WTC11 (cell line): Measurements from ENCODE around the gene C1orf159. TPM values are rescaled to one million over a fixed set of nuclear protein-coding genes. Genes with fewer than 3 reads are reported as not detected.
"Not testable (repeated sequence)": the region's sequence is repeated elsewhere in the genome, so short reads cannot be mapped to it uniquely, and the experiment has no call there.

Experiments used
- ATAC-seq: fragments of 200-7000 bp; cut with Tn5 transposase; 2 replicates; pipeline ENCODE4 v1.10.0; 2021; ENCODE audit warnings: mild to moderate bottlenecking, moderate library complexity
- CTCF ChIA-PET: fragments of 300-600 bp; sonication (Branson Sonifier 250); formaldehyde crosslinking; loops from one replicate; lab custom pipeline; 2021; ENCODE audit warnings: antibody characterized with exemption; lab: Charles Lee
- POLR2A ChIA-PET: fragments of 350-600 bp; sonication (Branson Sonifier 250); formaldehyde crosslinking; loops from one replicate; lab custom pipeline; 2021; ENCODE audit warnings: antibody characterized with exemption; lab: Charles Lee
- DNase-seq: peaks from one replicate; pipeline ENCODE4 v3.0.0; 2021; ENCODE audit warnings: low spot score
- H3K27ac Mint-ChIP-seq: 2 replicates; pipeline ENCODE4 v1.8.0; 2021; ENCODE audit warnings: mixed read lengths
- H3K27me3 Mint-ChIP-seq: 2 replicates; pipeline ENCODE4 v1.8.0; 2021; ENCODE audit warnings: low read depth, mild to moderate bottlenecking, moderate library complexity, mixed read lengths
- H3K36me3 Mint-ChIP-seq: 2 replicates; pipeline ENCODE4 v1.8.0; 2021; ENCODE audit warnings: mixed read lengths
- H3K4me1 Mint-ChIP-seq: 2 replicates; pipeline ENCODE4 v1.8.0; 2022; ENCODE audit warnings: mixed read lengths
- H3K4me3 Mint-ChIP-seq: 2 replicates; pipeline ENCODE4 v1.8.0; 2021; ENCODE audit warnings: mild to moderate bottlenecking, moderate library complexity, mixed read lengths
- H3K9me3 Mint-ChIP-seq: 2 replicates; pipeline ENCODE4 v1.8.0; 2021; ENCODE audit warnings: mixed read lengths
- AFF4 ChIP-seq: sonication (generic); formaldehyde crosslinking; IDR thresholded peaks from 2 replicates; pipeline ENCODE4 v1.8.1; 2023; ENCODE audit warnings: mild to moderate bottlenecking, missing genetic modification reagents, borderline replicate concordance
- CBFB ChIP-seq: sonication (generic); formaldehyde crosslinking; IDR thresholded peaks from 2 replicates; pipeline ENCODE4 v1.8.1; 2022; ENCODE audit warnings: mild to moderate bottlenecking, low read depth, missing genetic modification reagents
- ELF4 ChIP-seq: sonication (generic); formaldehyde crosslinking; IDR thresholded peaks from 2 replicates; pipeline ENCODE4 v1.8.1; 2022; ENCODE audit warnings: low read depth, mild to moderate bottlenecking, moderate library complexity, missing genetic modification reagents
- ESRRA ChIP-seq: sonication (generic); formaldehyde crosslinking; IDR thresholded peaks from 2 replicates; pipeline ENCODE4 v1.8.1; 2022; ENCODE audit warnings: mild to moderate bottlenecking, missing genetic modification reagents, borderline replicate concordance
- ETV6 ChIP-seq: sonication (generic); formaldehyde crosslinking; IDR thresholded peaks from 2 replicates; pipeline ENCODE4 v1.8.1; 2022; ENCODE audit warnings: mild to moderate bottlenecking, missing genetic modification reagents
- FOXJ3 ChIP-seq: sonication (generic); formaldehyde crosslinking; IDR thresholded peaks from 2 replicates; pipeline ENCODE4 v1.9.0; 2021; ENCODE audit warnings: missing genetic modification reagents, mild to moderate bottlenecking, borderline replicate concordance
- GRHL2 ChIP-seq: fragments of 250-450 bp; sonication (Bioruptor Pico); IDR thresholded peaks from 2 replicates; pipeline ENCODE4 v1.8.0; 2022; ENCODE audit warnings: mild to moderate bottlenecking, moderate library complexity; ENCODE audit not compliant: insufficient replicate concordance, severe bottlenecking
- IRF1 ChIP-seq: sonication (generic); formaldehyde crosslinking; IDR thresholded peaks from 2 replicates; pipeline ENCODE4 v1.8.0; 2023; ENCODE audit warnings: missing genetic modification reagents
- KAT7 ChIP-seq: sonication (generic); formaldehyde crosslinking; IDR thresholded peaks from 2 replicates; pipeline ENCODE4 v1.8.1; 2023; ENCODE audit warnings: missing genetic modification reagents, mild to moderate bottlenecking, borderline replicate concordance
- MXD4 ChIP-seq: fragments of 250-450 bp; sonication (Bioruptor Pico); IDR thresholded peaks from 2 replicates; pipeline ENCODE4 v1.8.0; 2021; ENCODE audit warnings: mild to moderate bottlenecking, moderate library complexity, borderline replicate concordance
- MYBL2 ChIP-seq: sonication (generic); formaldehyde crosslinking; IDR thresholded peaks from 2 replicates; pipeline ENCODE4 v1.8.1; 2023; ENCODE audit warnings: mild to moderate bottlenecking, moderate library complexity, missing genetic modification reagents
- NFE2L1 ChIP-seq: sonication (generic); formaldehyde crosslinking; IDR thresholded peaks from 2 replicates; pipeline ENCODE4 v1.8.1; 2023; ENCODE audit warnings: missing genetic modification reagents
- NFYB ChIP-seq: sonication (generic); formaldehyde crosslinking; conservative IDR thresholded peaks from 2 replicates; pipeline ENCODE4 v1.8.0; 2022; ENCODE audit warnings: low read depth, missing genetic modification reagents
- NR3C1 ChIP-seq: sonication (generic); formaldehyde crosslinking; conservative IDR thresholded peaks from 2 replicates; pipeline ENCODE4 v1.8.1; 2023; ENCODE audit warnings: low read depth, mild to moderate bottlenecking, missing genetic modification reagents
- PREB ChIP-seq: sonication (generic); formaldehyde crosslinking; IDR thresholded peaks from 2 replicates; pipeline ENCODE4 v1.8.1; 2022; ENCODE audit warnings: mild to moderate bottlenecking, missing genetic modification reagents, moderate library complexity, borderline replicate concordance
- SMAD3 ChIP-seq: sonication (generic); formaldehyde crosslinking; IDR thresholded peaks from 2 replicates; pipeline ENCODE4 v1.8.0; 2022; ENCODE audit warnings: missing genetic modification reagents, mild to moderate bottlenecking, borderline replicate concordance
- SMAD4 ChIP-seq: sonication (generic); formaldehyde crosslinking; IDR thresholded peaks from 2 replicates; pipeline ENCODE4 v1.8.0; 2022; ENCODE audit warnings: mild to moderate bottlenecking, missing genetic modification reagents
- SP1 ChIP-seq: sonication (generic); formaldehyde crosslinking; conservative IDR thresholded peaks from 2 replicates; pipeline ENCODE4 v1.8.1; 2022; ENCODE audit warnings: missing genetic modification reagents
- TP53 ChIP-seq: sonication (generic); formaldehyde crosslinking; IDR thresholded peaks from 2 replicates; pipeline ENCODE4 v1.8.1; 2023; ENCODE audit warnings: mild to moderate bottlenecking, missing genetic modification reagents
- ZBTB43 ChIP-seq: sonication (generic); formaldehyde crosslinking; IDR thresholded peaks from 2 replicates; pipeline ENCODE4 v1.8.1; 2023; ENCODE audit warnings: mild to moderate bottlenecking, missing genetic modification reagents
- ZNF219 ChIP-seq: sonication (generic); formaldehyde crosslinking; IDR thresholded peaks from 2 replicates; pipeline ENCODE4 v1.8.0; 2023; ENCODE audit warnings: missing genetic modification reagents, mild to moderate bottlenecking, borderline replicate concordance
- total RNA-seq: library from RNA; stranded (reverse); gene quantifications from 3 replicates; pipeline ENCODE4 v1.2.3, GENCODE V29; 2021

The C1orf159 gene
- total RNA-seq, 1 experiment from 2014 or later: 17.8 TPM

GRCh38 chr1:1099506-1100183 lies 16.2 kb downstream of the C1orf159 start (continued):
- TF ChIP-seq NFE2L1 (CRISPR knock-in tag) (no peak), ELF4 (CRISPR knock-in tag) (no peak), SMAD4 (CRISPR knock-in tag) (no peak), MYBL2 (CRISPR knock-in tag) (no peak)

GRCh38 chr1:1098681-1099421 lies 17.0 kb downstream of the C1orf159 start:
- ChIA-PET POLR2A (no interaction called here), CTCF (no interaction called here)
- Mint-ChIP-seq H3K4me1 (no peaks in the 10 kb centered on the region), H3K27ac (no peak overlapping the region), H3K27me3 (peaks cover 36% of the 10 kb centered on the region), H3K4me3 (no peak overlapping the region), H3K36me3 (peaks cover 24% of the 10 kb centered on the region), H3K9me3 (peaks cover 48% of the 10 kb centered on the region)
- DNase-seq: no peak
- TF ChIP-seq IRF1 (CRISPR knock-in tag) (no peak), GRHL2 (CRISPR knock-in tag) (no peak), NR3C1 (CRISPR knock-in tag) (no peak), MYBL2 (CRISPR knock-in tag) (no peak), KAT7 (CRISPR knock-in tag) (no peak), ZBTB43 (CRISPR knock-in tag) (no peak), ZNF219 (CRISPR knock-in tag) (no peak), ETV6 (CRISPR knock-in tag) (no peak), PREB (CRISPR knock-in tag) (no peak), NFYB (CRISPR knock-in tag) (no peak), FOXJ3 (CRISPR knock-in tag) (no peak), CBFB (CRISPR knock-in tag) (no peak)
- TF ChIP-seq, all 79 proteins: peak for 0
- no peak for ATAC-seq

GRCh38 chr1:1096136-1096535 lies 19.8 kb downstream of the C1orf159 start:
- H3K4me1 Mint-ChIP-seq, POLR2A ChIA-PET, ATAC-seq, H3K27ac Mint-ChIP-seq, DNase-seq, CTCF ChIA-PET, H3K4me3 Mint-ChIP-seq: not testable (repeated sequence)
- Mint-ChIP-seq H3K9me3 (peaks cover 44% of the 10 kb centered on the region), H3K27me3 (peaks cover 35% of the 10 kb centered on the region), H3K36me3 (peaks cover 14% of the 10 kb centered on the region)

- ChIA-PET CTCF (no interaction called here), POLR2A (no interaction called here)
- 0 out of 2 replicates have a peak, but pooled peaks cover 7% of the 10 kb centered on the region for H3K36me3 Mint-ChIP-seq
- H3K4me1 Mint-ChIP-seq: no peaks in the 10 kb centered on the region
- H3K4me3 Mint-ChIP-seq: no peak overlapping the region
- DNase-seq (no peak), ATAC-seq (no peak)
- H3K27ac Mint-ChIP-seq: no peak overlapping the region
- peaks cover 34% of the 10 kb centered on the region for H3K9me3 Mint-ChIP-seq
- H3K27me3 Mint-ChIP-seq: peaks cover 30% of the 10 kb centered on the region
- TF ChIP-seq AFF4 (CRISPR knock-in tag): no peak
- no peak for TF ChIP-seq SP1 (CRISPR knock-in tag)
- TF ChIP-seq MXD4 (CRISPR knock-in tag): no peak
- no peak for TF ChIP-seq PREB (CRISPR knock-in tag)
- no peak for TF ChIP-seq TP53
- no peak for TF ChIP-seq ESRRA (CRISPR knock-in tag)
- no peak for TF ChIP-seq ZNF219 (CRISPR knock-in tag)
- TF ChIP-seq SMAD3 (CRISPR knock-in tag): no peak
Measured at GRCh38 chr1:1094981-1095380, 20.9 kb downstream of the C1orf159 start.
